Measurements from ENCODE around the gene AGO3.

GRCh38 chr1:35901235-35901634, 29.7 kb upstream of the AGO3 start:
- TF ChIP-seq, protein P1, sequence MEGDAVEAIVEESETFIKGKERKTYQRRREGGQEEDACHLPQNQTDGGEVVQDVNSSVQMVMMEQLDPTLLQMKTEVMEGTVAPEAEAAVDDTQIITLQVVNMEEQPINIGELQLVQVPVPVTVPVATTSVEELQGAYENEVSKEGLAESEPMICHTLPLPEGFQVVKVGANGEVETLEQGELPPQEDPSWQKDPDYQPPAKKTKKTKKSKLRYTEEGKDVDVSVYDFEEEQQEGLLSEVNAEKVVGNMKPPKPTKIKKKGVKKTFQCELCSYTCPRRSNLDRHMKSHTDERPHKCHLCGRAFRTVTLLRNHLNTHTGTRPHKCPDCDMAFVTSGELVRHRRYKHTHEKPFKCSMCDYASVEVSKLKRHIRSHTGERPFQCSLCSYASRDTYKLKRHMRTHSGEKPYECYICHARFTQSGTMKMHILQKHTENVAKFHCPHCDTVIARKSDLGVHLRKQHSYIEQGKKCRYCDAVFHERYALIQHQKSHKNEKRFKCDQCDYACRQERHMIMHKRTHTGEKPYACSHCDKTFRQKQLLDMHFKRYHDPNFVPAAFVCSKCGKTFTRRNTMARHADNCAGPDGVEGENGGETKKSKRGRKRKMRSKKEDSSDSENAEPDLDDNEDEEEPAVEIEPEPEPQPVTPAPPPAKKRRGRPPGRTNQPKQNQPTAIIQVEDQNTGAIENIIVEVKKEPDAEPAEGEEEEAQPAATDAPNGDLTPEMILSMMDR (IDR thresholded peaks at IDR 0.05) = no peak
- TF ChIP-seq EP300 (IDR thresholded peaks at IDR 0.05) (no peak), POLR2A (IDR thresholded peaks at IDR 0.05) (no peak)

All from suprapubic skin (tissue), 3 donors.